H1 (cell line): Measurements from ENCODE around the gene LIMK2. TPM values are rescaled to one million over a fixed set of nuclear protein-coding genes. Genes with fewer than 3 reads are reported as not detected.

Source experiments
- CTCF ChIA-PET: fragments of 300-600 bp; sonication (Branson Sonifier 250); formaldehyde crosslinking; loops from one replicate; lab custom pipeline; 2021; ENCODE audit not compliant: partially characterized antibody; lab: Charles Lee
- POLR2A ChIA-PET: fragments of 300-600 bp; sonication (Branson Sonifier 250); formaldehyde crosslinking; loops from one replicate; lab custom pipeline; 2021; ENCODE audit warnings: inconsistent platforms; ENCODE audit not compliant: partially characterized antibody; lab: Charles Lee
- DNase-seq, 2 experiments: peaks; one replicate each; pipeline versions ENCODE4 v3.0.0 to v3.0.0-alpha.2; 2010 to 2022; ENCODE audit warnings: low spot score in 2 of 2, low read depth in 1 of 2, mixed read lengths in 1 of 2
- FAIRE-seq: peaks from 2 replicates; lab custom pipeline; 2011; peaks lifted over from hg19 to GRCh38; lab: Jason Lieb, UNC
- H2AFZ ChIP-seq: 2 replicates; pipeline ENCODE4 v1.8.1; 2012; ENCODE audit warnings: low read length, inconsistent platforms
- H2AK5ac ChIP-seq: 2 replicates; pipeline ENCODE4 v1.6.1; 2013; ENCODE audit warnings: low read depth, low read length
- H2BK120ac ChIP-seq: replicated peaks from 2 replicates; pipeline ENCODE3; 2013; ENCODE audit warnings: low read depth, low read length, inconsistent platforms
- H2BK12ac ChIP-seq: 2 replicates; pipeline ENCODE4 v1.6.1; 2013; ENCODE audit warnings: low read depth, low read length
- H2BK15ac ChIP-seq: 2 replicates; pipeline ENCODE4 v1.6.1; 2013; ENCODE audit warnings: low read length
- H2BK20ac ChIP-seq: 2 replicates; pipeline ENCODE4 v1.6.1; 2013; ENCODE audit warnings: low read length
- H2BK5ac ChIP-seq: 2 replicates; pipeline ENCODE4 v1.6.1; 2013; ENCODE audit warnings: low read depth, low read length
- H3K14ac ChIP-seq: 2 replicates; pipeline ENCODE4 v1.6.1; 2013; ENCODE audit warnings: inconsistent platforms; ENCODE audit not compliant: insufficient read length
- H3K18ac ChIP-seq: 2 replicates; pipeline ENCODE4 v1.6.1; 2013; ENCODE audit warnings: low read length; ENCODE audit errors: extremely low read depth
- H3K23ac ChIP-seq: 2 replicates; pipeline ENCODE4 v1.6.1; 2013; ENCODE audit warnings: inconsistent platforms; ENCODE audit not compliant: insufficient read length
- H3K23me2 ChIP-seq: 2 replicates; pipeline ENCODE4 v1.6.1; 2013; ENCODE audit warnings: low read depth, low read length
- H3K27ac ChIP-seq: 2 replicates; pipeline ENCODE4 v1.6.1; 2011; ENCODE audit warnings: low read depth, low read length, inconsistent platforms
- H3K27me3 ChIP-seq, 4 experiments: replicated peaks in 1 of 4; 1 replicate in 1 of 4; 2 replicates in 3 of 4; pipeline versions ENCODE4 v1.6.1 to v1.8.1; 2011 to 2013; ENCODE audit warnings: low read length in 3 of 4, mild to moderate bottlenecking in 3 of 4, inconsistent platforms in 2 of 4, mixed read lengths in 2 of 4, moderate library complexity in 1 of 4; ENCODE audit not compliant: control insufficient read depth in 3 of 4, insufficient read depth in 3 of 4; ENCODE audit errors: extremely low read depth in 1 of 4
- H3K36me3 ChIP-seq, 4 experiments: 2 replicates each; pipeline versions ENCODE4 v1.6.1 to v1.8.1; 2011 to 2013; ENCODE audit warnings: mild to moderate bottlenecking in 4 of 4, low read length in 3 of 4, moderate library complexity in 2 of 4, control low read depth in 1 of 4, inconsistent platforms in 1 of 4; ENCODE audit not compliant: insufficient read depth in 4 of 4, control insufficient read depth in 2 of 4
- H3K4ac ChIP-seq: replicated peaks from 2 replicates; pipeline ENCODE3; 2013; ENCODE audit warnings: low read length, low read depth, mixed read lengths, inconsistent platforms; ENCODE audit not compliant: insufficient read length
- H3K4me1 ChIP-seq, 4 experiments: replicated peaks in 1 of 4; 1 replicate in 1 of 4; 2 replicates in 3 of 4; pipeline versions ENCODE4 v1.6.1 to v1.8.1; 2011 to 2013; ENCODE audit warnings: low read length in 3 of 4, inconsistent platforms in 2 of 4, mixed read lengths in 1 of 4; ENCODE audit not compliant: insufficient read depth in 4 of 4, control insufficient read depth in 3 of 4
- H3K4me2 ChIP-seq, 2 experiments: 2 replicates each; pipeline versions ENCODE4 v1.6.1 to v1.8.1; 2011 to 2013; ENCODE audit warnings: low read depth in 2 of 2, low read length in 2 of 2, control low read depth in 1 of 2, inconsistent platforms in 1 of 2, mild to moderate bottlenecking in 1 of 2; ENCODE audit not compliant: insufficient read depth in 1 of 2
- H3K4me3 ChIP-seq, 4 experiments: fragments of 200-600, 300-600 bp in 1 of 4; sonication (generic), shearing (Covaris generic), sonication (Bioruptor Twin) in 1 of 4; 2 replicates each; pipeline versions ENCODE4 v1.5.1 to v1.8.1; 2011 to 2016; ENCODE audit warnings: low read length in 4 of 4, low read depth in 3 of 4, control low read depth in 2 of 4, inconsistent platforms in 2 of 4, mild to moderate bottlenecking in 2 of 4, mixed read lengths in 1 of 4, moderate library complexity in 1 of 4; ENCODE audit not compliant: insufficient read depth in 2 of 4; ENCODE audit errors: extremely low read depth in 1 of 4
- H3K56ac ChIP-seq: replicated peaks from 2 replicates; pipeline ENCODE3; 2013; ENCODE audit warnings: low read depth, mild to moderate bottlenecking, mixed read lengths, low read length, inconsistent platforms; ENCODE audit not compliant: insufficient read length
- H3K79me1 ChIP-seq: 2 replicates; pipeline ENCODE4 v1.6.1; 2013; ENCODE audit warnings: low read depth, low read length, control low read depth
- H3K79me2 ChIP-seq, 2 experiments: 2 replicates each; pipeline versions ENCODE4 v1.6.1 to v1.8.1; 2012 to 2013; ENCODE audit warnings: low read length in 2 of 2, mild to moderate bottlenecking in 2 of 2, inconsistent platforms in 1 of 2; ENCODE audit not compliant: insufficient read depth in 2 of 2, control insufficient read depth in 1 of 2
- H3K9ac ChIP-seq, 4 experiments: replicated peaks in 1 of 4; 1 replicate in 1 of 4; 2 replicates in 3 of 4; pipeline versions ENCODE4 v1.6.1 to v1.8.1; 2011 to 2013; ENCODE audit warnings: low read depth in 3 of 4, low read length in 3 of 4, control low read depth in 2 of 4, mild to moderate bottlenecking in 2 of 4, moderate library complexity in 2 of 4, inconsistent platforms in 1 of 4; ENCODE audit errors: extremely low read depth in 1 of 4
- H3K9me3 ChIP-seq, 2 experiments: 2 replicates each; pipeline versions ENCODE4 v1.6.1 to v1.8.1; 2012 to 2013; ENCODE audit warnings: mild to moderate bottlenecking in 2 of 2, moderate library complexity in 2 of 2, control low read depth in 1 of 2, inconsistent platforms in 1 of 2, low read depth in 1 of 2, low read length in 1 of 2, mixed read lengths in 1 of 2; ENCODE audit not compliant: insufficient read depth in 2 of 2
- H4K20me1 ChIP-seq, 2 experiments: replicated peaks in 1 of 2; 2 replicates each; pipeline versions ENCODE3 to v1.8.1; 2011 to 2013; ENCODE audit warnings: inconsistent platforms in 2 of 2, low read length in 2 of 2, mild to moderate bottlenecking in 1 of 2; ENCODE audit not compliant: insufficient read depth in 2 of 2, control insufficient read depth in 1 of 2
- H4K5ac ChIP-seq: 2 replicates; pipeline ENCODE4 v1.6.1; 2013; ENCODE audit warnings: low read length, low read depth, mixed read lengths, inconsistent platforms; ENCODE audit not compliant: insufficient read length
- H4K8ac ChIP-seq: 2 replicates; pipeline ENCODE4 v1.8.0; 2013; ENCODE audit warnings: mild to moderate bottlenecking, moderate library complexity, low read length, inconsistent platforms; ENCODE audit not compliant: insufficient read depth; ENCODE audit errors: extremely low read depth
- H4K91ac ChIP-seq: replicated peaks from 2 replicates; pipeline ENCODE3; 2013; ENCODE audit warnings: low read length, mixed read lengths, inconsistent platforms; ENCODE audit not compliant: insufficient read length
- ATF3 ChIP-seq: IDR thresholded peaks from 2 replicates; pipeline ENCODE4 v1.6.1; 2011; ENCODE audit warnings: low read depth, mild to moderate bottlenecking, low read length; ENCODE audit not compliant: insufficient read depth
- BRCA1 ChIP-seq: IDR thresholded peaks from 2 replicates; pipeline ENCODE4 v1.6.1; 2012; ENCODE audit warnings: low read depth, low read length, improper control_type of control experiment
- CBX8 ChIP-seq: fragments of 300-800, 300-1000 bp; sonication (generic); IDR thresholded peaks from 2 replicates; pipeline ENCODE4 v1.7.1; 2016; ENCODE audit warnings: low read depth, low read length, borderline replicate concordance
- CHD1 ChIP-seq: IDR thresholded peaks from 2 replicates; pipeline ENCODE4 v1.6.1; 2012; ENCODE audit warnings: low read depth, low read length, improper control_type of control experiment
- CHD2 ChIP-seq: IDR thresholded peaks from 2 replicates; pipeline ENCODE4 v1.6.1; 2012; ENCODE audit warnings: low read length, improper control_type of control experiment
- CREB1 ChIP-seq: IDR thresholded peaks from 2 replicates; pipeline ENCODE4 v1.6.1; 2012; ENCODE audit warnings: inconsistent platforms
- CTCF ChIP-seq, 3 experiments: IDR thresholded peaks; 1 replicate in 2 of 3; 2 replicates in 1 of 3; pipeline versions ENCODE4 v1.5.1 to v1.6.1; 2011; ENCODE audit warnings: low read length in 3 of 3, mild to moderate bottlenecking in 3 of 3, inconsistent platforms in 2 of 3, low read depth in 1 of 3, moderate library complexity in 1 of 3; ENCODE audit not compliant: insufficient read depth in 1 of 3; ENCODE audit errors: control extremely low read depth in 1 of 3
- E2F6 ChIP-seq: IDR thresholded peaks from 2 replicates; pipeline ENCODE4 v1.6.1; 2012; ENCODE audit warnings: inconsistent platforms
- HDAC2 ChIP-seq, 2 experiments: fragments of 300-600 bp in 1 of 2; sonication (generic) in 1 of 2; IDR thresholded peaks; 2 replicates each; pipeline ENCODE4 v1.6.1; 2011 to 2012; ENCODE audit warnings: low read depth in 2 of 2, low read length in 2 of 2, mild to moderate bottlenecking in 2 of 2, moderate library complexity in 2 of 2, borderline replicate concordance in 1 of 2, inconsistent platforms in 1 of 2
- JUN ChIP-seq: IDR thresholded peaks from 2 replicates; pipeline ENCODE4 v1.6.1; 2011; ENCODE audit warnings: low read depth, mild to moderate bottlenecking, improper control_type of control experiment, low read length
- POLR2AphosphoS5 ChIP-seq: IDR thresholded peaks from 2 replicates; pipeline ENCODE4 v1.6.1; 2011; ENCODE audit warnings: low read depth, low read length
- RFX5 ChIP-seq: IDR thresholded peaks from 2 replicates; pipeline ENCODE4 v1.6.1; 2011; ENCODE audit warnings: low read depth, low read length, improper control_type of control experiment, borderline replicate concordance
- polyA plus RNA-seq, 7 experiments: library from polyadenylated mRNA; depleted of rRNA in 3 of 7; stranded (reverse) in 5 of 7; unstranded in 2 of 7; fragments of >200 nt in 5 of 7; fragments of 200-250 nt in 2 of 7; gene quantifications; 1 replicate in 5 of 7; 2 replicates in 1 of 7; 4 replicates in 1 of 7; pipeline versions ENCODE4 v1.2.1 to v1.2.3, GENCODE V29; 2011 to 2013; ENCODE audit warnings: missing spikeins in 2 of 7, mixed read lengths in 2 of 7
- total RNA-seq: library from RNA; stranded (reverse); fragmentation: NEBNext Ultra II Directional; extraction: Animal tissue kit (Norgen Biotek cat#: 25700); gene quantifications from 2 replicates; pipeline ENCODE4 v1.2.1, GENCODE V29; 2021

The LIMK2 gene
- total and polyA plus RNA-seq, 2 of the 8 experiments (the other 6 are each of a cell fraction or from before 2014, with no cell fraction given) = 13.2 to 37.6 TPM

- FAIRE-seq = no peak
- no peak for TF ChIP-seq CBX8
- TF ChIP-seq POLR2AphosphoS5 = no peak
- TF ChIP-seq RFX5 = no peak
- TF ChIP-seq ATF3 = no peak
- TF ChIP-seq E2F6 = no peak
- TF ChIP-seq CHD2 = no peak
- no peak for TF ChIP-seq BRCA1
- no peak for TF ChIP-seq CHD1
- TF ChIP-seq HDAC2 (IDR thresholded peaks at IDR 0.05; ENCODE audit: borderline replicate concordance in 1 of 2, low read depth in 2 of 2, low read length in 2 of 2) = no peak
- no peak for TF ChIP-seq CREB1
- no peak for TF ChIP-seq CTCF (IDR thresholded peaks at IDR 0.05; ENCODE audit: control extremely low read depth in 1 of 3, insufficient read depth in 1 of 3, low read depth in 1 of 3, low read length in 3 of 3)
- TF ChIP-seq JUN = no peak
Observed at GRCh38 chr22:31279327-31279669, 67.2 kb downstream of the LIMK2 start.

More at GRCh38 chr22:31279327-31279669, 67.2 kb downstream of the LIMK2 start:
- H4K5ac ChIP-seq = no peak overlapping the region
- H2BK120ac ChIP-seq = no peak overlapping the region
- DNase-seq = no peak
- no peaks in the 10 kb centered on the region; a peak in 1 of 7 replicates for H3K4me1 ChIP-seq
- no peak overlapping the region for H3K4me2 ChIP-seq
- H4K8ac ChIP-seq = no peak overlapping the region
- no peak overlapping the region for H2AK5ac ChIP-seq
- H3K4me3 ChIP-seq = no peak overlapping the region
- H4K91ac ChIP-seq = no peak overlapping the region
- no peaks in the 10 kb centered on the region for H3K23me2 ChIP-seq
- peaks cover 2% of the 10 kb centered on the region in 2 experiments for H4K20me1 ChIP-seq
- H3K27ac ChIP-seq = no peak overlapping the region
- no peak overlapping the region for H2BK12ac ChIP-seq
- no peak overlapping the region for H3K23ac ChIP-seq
- H3K18ac ChIP-seq = no peak overlapping the region
- CTCF ChIA-PET = interaction anchor here (1.0 to 1.5 kb wide), 3 partner anchors 11 to 200 kb away, joined by 3 to 5 read pairs (median 3); no protein-coding TSS in a partner anchor
- POLR2A ChIA-PET = interaction anchor here (0.5 to 1.4 kb wide), 6 partner anchors 8 to 80 kb away, joined by 3 to 5 read pairs (median 4); no protein-coding TSS in a partner anchor
- no peak overlapping the region for H2BK15ac ChIP-seq
- no peak overlapping the region for H3K14ac ChIP-seq
- H2BK20ac ChIP-seq = no peak overlapping the region
- no peaks in the 10 kb centered on the region for H3K27me3 ChIP-seq
- H3K9ac ChIP-seq = no peak overlapping the region
- no peaks in the 10 kb centered on the region for H3K9me3 ChIP-seq
- H3K56ac ChIP-seq = no peak overlapping the region
- H3K4ac ChIP-seq = no peak overlapping the region
- H2BK5ac ChIP-seq = no peak overlapping the region
- H3K79me2 ChIP-seq = no peaks in the 10 kb centered on the region
- no peaks in the 10 kb centered on the region for H3K79me1 ChIP-seq
- no peak overlapping the region for H2AFZ ChIP-seq
- H3K36me3 ChIP-seq = peaks cover 9 to 30% (median 19%) of the 10 kb centered on the region in 4 experiments; a peak in 7 of 8 replicates
